Thymus (tissue), 14 donors: ENCODE data around the gene RERE. TPM values are rescaled to one million over a fixed set of nuclear protein-coding genes. Genes with fewer than 3 reads are reported as not detected.

Experiments used
- DNase-seq, 9 donors: peaks; one replicate each; pipeline ENCODE4 v3.0.0-alpha.2; 2013; ENCODE audit warnings: low spot score in 9 of 9, low read depth in 6 of 9, missing footprints in 1 of 9
- H3K27ac ChIP-seq, 2 donors: one replicate each; pipeline ENCODE4 v1.5.1; 2013; ENCODE audit warnings: control low read depth in 1 of 2, low read depth in 1 of 2, low read length in 1 of 2, mild to moderate bottlenecking in 1 of 2, moderate library complexity in 1 of 2
- H3K27me3 ChIP-seq, 2 donors: one replicate each; pipeline ENCODE4 v1.5.1; 2013; ENCODE audit warnings: low read length in 1 of 2; ENCODE audit not compliant: control insufficient read depth in 2 of 2, insufficient read depth in 1 of 2
- H3K36me3 ChIP-seq, 2 donors: one replicate each; pipeline ENCODE4 v1.5.1; 2013; ENCODE audit warnings: low read length in 1 of 2, mild to moderate bottlenecking in 1 of 2, moderate library complexity in 1 of 2; ENCODE audit not compliant: control insufficient read depth in 2 of 2, insufficient read depth in 2 of 2
- H3K4me1 ChIP-seq, 2 donors: one replicate each; pipeline ENCODE4 v1.5.1; 2013; ENCODE audit warnings: low read length in 2 of 2; ENCODE audit not compliant: control insufficient read depth in 2 of 2, insufficient read depth in 2 of 2
- H3K4me3 ChIP-seq, 2 donors: one replicate each; pipeline ENCODE4 v1.5.1; 2013; ENCODE audit warnings: low read length in 2 of 2, control low read depth in 1 of 2, mild to moderate bottlenecking in 1 of 2
- H3K9me3 ChIP-seq, 2 donors: one replicate each; pipeline ENCODE4 v1.5.1; 2013; ENCODE audit warnings: low read length in 1 of 2, mild to moderate bottlenecking in 1 of 2; ENCODE audit not compliant: control insufficient read depth in 2 of 2, insufficient read depth in 1 of 2
- WGBS: extraction: QIAGEN DNeasy Blood & Tissue Kit; methylation state at CpG from one replicate; pipeline ENCODE4 v1.1.7; 2013; 5-methylcytosine and 5-hydroxymethylcytosine counted together
- long read RNA-seq, 10 donors: transcript quantifications; one replicate each; lab custom pipeline, GENCODE V29; 2026
- polyA plus RNA-seq: library from polyadenylated mRNA; stranded (reverse); fragments of 200-250 nt; gene quantifications from one replicate; pipeline ENCODE4 v1.2.3, GENCODE V29; 2013
- total RNA-seq: library from RNA; stranded (reverse); fragments of 120-200 nt; gene quantifications from one replicate; pipeline ENCODE4 v1.2.4, GENCODE V29; 2013
- donor health status: healthy.

The RERE gene
- total RNA-seq (37.7 TPM), polyA plus RNA-seq (22.9 TPM)
- long read RNA-seq, donor 1, result 0 reads
- long read RNA-seq, donor 2, partial matches to known transcripts, result 14 of 24 reads
- long read RNA-seq, donor 2, other reads (novel, unspliced or antisense), result 10 of 24 reads
- long read RNA-seq, donor 3, result 0 reads
- long read RNA-seq, donor 4, result 0 reads
- long read RNA-seq, donor 5, partial matches to known transcripts, result 22 of 28 reads
- long read RNA-seq, donor 5, other reads (novel, unspliced or antisense), result 6 of 28 reads
- long read RNA-seq, donor 6, full-length matches to known transcripts, result 2 of 2 reads
- long read RNA-seq, donor 6, partial matches to known transcripts, result 0 of 2 reads
- long read RNA-seq, donor 6, other reads (novel, unspliced or antisense), result 0 of 2 reads
- long read RNA-seq, donor 7, partial matches to known transcripts, result 0 of 1 reads
- long read RNA-seq, donor 7, other reads (novel, unspliced or antisense), result 0 of 1 reads
- long read RNA-seq, donor 8, result 0 reads
- long read RNA-seq, donor 9, partial matches to known transcripts, result 6 of 7 reads
- long read RNA-seq, donor 9, other reads (novel, unspliced or antisense), result 0 of 7 reads
- long read RNA-seq, donor 10, partial matches to known transcripts, result 5 of 5 reads
- long read RNA-seq, donor 10, other reads (novel, unspliced or antisense), result 0 of 5 reads

GRCh38 chr1:8817412-8818324, at the start of gene RERE:
RERE (minus strand) TSS chr1:8817640.
- Histone ChIP-seq H3K27ac (peak within 1 kb of the TSS; percentile 93 to 96), H3K4me3 (peak within 1 kb of the TSS; percentile 90 to 91), H3K36me3 (no peaks in the 10 kb centered on the region), H3K9me3 (no peaks in the 10 kb centered on the region), H3K27me3 (no peaks in the 10 kb centered on the region), H3K4me1 (peaks cover 11 to 16% of the 10 kb centered on the region in 2 donors)
- WGBS, result under 1% methylated on average over 82 of the region's 82 CpGs
- DNase-seq, result peak; percentile 56 to 97 (median 90)

GRCh38 chr1:8866792-8867415, 49.5 kb upstream of the RERE start:
- Histone ChIP-seq H3K4me3 (no peak overlapping the region), H3K4me1 (peaks cover 0 to 24% of the 10 kb centered on the region in 2 donors), H3K27ac (no peak overlapping the region), H3K27me3 (no peaks in the 10 kb centered on the region), H3K9me3 (peaks cover 0 to 4% of the 10 kb centered on the region in 2 donors), H3K36me3 (peaks cover 93 to 100% of the 10 kb centered on the region in 2 donors)
- DNase-seq, result no peak
- WGBS, result 95% methylated on average over 11 of the region's 11 CpGs

- peaks cover 0 to 4% of the 10 kb centered on the region in 2 donors for H3K9me3 ChIP-seq
- H3K36me3 ChIP-seq, result peaks cover 92 to 100% of the 10 kb centered on the region in 2 donors
- H3K27me3 ChIP-seq, result no peaks in the 10 kb centered on the region
- WGBS, result 97% methylated on average over 10 of the region's 10 CpGs
- H3K27ac ChIP-seq, result no peak overlapping the region
- H3K4me1 ChIP-seq, result peaks cover 0 to 18% of the 10 kb centered on the region in 2 donors
- DNase-seq, result no peak
- no peak overlapping the region for H3K4me3 ChIP-seq
Observed at GRCh38 chr1:8866173-8866791, 48.8 kb upstream of the RERE start.

GRCh38 chr1:8864713-8865344, 47.4 kb upstream of the RERE start:
- 97% methylated on average over 6 of the region's 6 CpGs for WGBS
- Histone ChIP-seq H3K4me3 (no peak overlapping the region), H3K27me3 (no peaks in the 10 kb centered on the region), H3K36me3 (peaks cover 93 to 99% of the 10 kb centered on the region in 2 donors), H3K9me3 (peaks cover 0 to 4% of the 10 kb centered on the region in 2 donors), H3K4me1 (peaks cover 0 to 7% of the 10 kb centered on the region in 2 donors), H3K27ac (no peak overlapping the region)
- no peak for DNase-seq

- Histone ChIP-seq H3K36me3 (peaks cover 93 to 98% of the 10 kb centered on the region in 2 donors), H3K27me3 (no peaks in the 10 kb centered on the region), H3K27ac (no peak overlapping the region), H3K9me3 (peaks cover 0 to 4% of the 10 kb centered on the region in 2 donors), H3K4me3 (no peak overlapping the region), H3K4me1 (no peaks in the 10 kb centered on the region)
- 97% methylated on average over 13 of the region's 13 CpGs for WGBS
- DNase-seq, result no peak
Observed at GRCh38 chr1:8863794-8864233, 46.4 kb upstream of the RERE start.

GRCh38 chr1:8863138-8863537, 45.7 kb upstream of the RERE start:
- Histone ChIP-seq H3K9me3 (peaks cover 0 to 4% of the 10 kb centered on the region in 2 donors), H3K4me1 (no peaks in the 10 kb centered on the region), H3K36me3 (peaks cover 91 to 98% of the 10 kb centered on the region in 2 donors), H3K4me3 (no peak overlapping the region), H3K27me3 (no peaks in the 10 kb centered on the region), H3K27ac (no peak overlapping the region)
- no peak for DNase-seq
- 97% methylated on average over 7 of the region's 7 CpGs for WGBS

- Histone ChIP-seq H3K4me1 (no peaks in the 10 kb centered on the region), H3K27me3 (no peaks in the 10 kb centered on the region), H3K4me3 (no peak overlapping the region), H3K9me3 (peaks cover 0 to 4% of the 10 kb centered on the region in 2 donors), H3K27ac (no peak overlapping the region), H3K36me3 (peaks cover 88 to 98% of the 10 kb centered on the region in 2 donors)
- WGBS, result 93% methylated on average over 4 of the region's 4 CpGs
- DNase-seq, result peak in 4 of 9 donors; percentile 48 to 70 (median 54)
Observed at GRCh38 chr1:8862528-8862927, 45.1 kb upstream of the RERE start.
